Dedifferentiated amniotic fluid mesenchymal stem cell (primary cell): ENCODE measurements around the gene ARAP3.
A peak's percentile ranks its signal among the peaks of the same experiment; 100 is the strongest.
"Not testable (repeated sequence)": the region's sequence is repeated elsewhere in the genome, so short reads cannot be mapped to it uniquely, and the experiment has no call there.

Experiments
- DNase-seq: peaks from one replicate; pipeline ENCODE4 v3.0.0-alpha.2; 2016; ENCODE audit errors: extremely low spot score

Gene ARAP3

DNA sequence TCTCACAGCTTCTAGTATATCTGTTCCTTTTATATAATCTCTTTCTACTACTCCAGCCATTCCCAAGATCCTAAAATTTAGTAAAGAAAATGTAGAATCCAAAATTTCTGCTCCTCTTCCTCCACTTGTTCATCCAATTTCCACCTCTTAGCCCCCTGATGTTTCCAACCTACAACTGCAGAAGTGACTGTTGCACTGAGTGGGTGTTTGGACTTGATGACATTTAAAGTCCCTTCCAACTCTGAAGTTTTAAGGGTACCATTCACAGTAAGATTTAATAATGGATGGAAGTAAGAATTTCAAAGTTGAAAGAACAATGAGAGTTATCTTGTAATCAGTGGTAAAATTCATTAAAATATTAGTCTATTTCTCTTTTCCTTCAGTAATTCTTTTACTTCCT lies 68.7 kb downstream of the ARAP3 start:
- no peak for DNase-seq

DNA sequence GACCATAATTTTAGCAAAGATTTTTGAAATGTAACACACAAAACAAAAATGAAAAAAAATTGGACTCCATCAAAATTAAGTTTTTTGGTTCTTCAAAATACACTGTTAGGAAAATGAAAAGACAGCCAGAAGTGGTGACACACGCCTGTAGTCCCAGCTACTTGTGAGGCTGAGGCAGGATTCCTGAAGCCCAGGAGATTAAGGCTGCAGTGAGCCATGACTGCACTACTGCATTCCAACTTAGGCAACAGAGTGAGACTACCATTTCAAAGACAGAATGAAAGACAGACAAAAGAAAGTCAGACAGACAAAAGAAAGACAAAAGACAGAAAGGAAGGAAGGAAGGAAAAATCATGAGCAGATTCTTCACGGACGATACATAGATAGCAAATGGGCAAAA lies 70.7 kb downstream of the ARAP3 start:
- no peak for DNase-seq

DNA sequence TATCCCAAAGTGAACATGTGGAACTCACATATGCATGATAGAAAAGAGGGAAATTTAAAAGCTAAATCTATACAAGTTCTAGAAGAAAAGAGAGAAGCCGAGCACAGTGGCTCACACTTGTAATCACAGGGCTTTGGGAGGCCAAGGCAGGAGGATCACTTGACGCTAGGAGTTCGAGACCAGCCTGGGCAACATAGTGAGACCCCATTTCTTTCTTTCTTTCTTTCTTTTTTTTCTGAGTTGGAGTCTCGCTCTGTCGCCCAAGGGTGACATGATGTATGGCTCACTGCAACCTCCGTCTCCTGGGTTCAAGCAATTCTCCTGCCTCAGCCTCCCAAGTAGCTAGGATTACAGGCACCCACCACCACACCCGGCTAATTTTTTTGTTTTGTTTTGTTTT lies 72.1 kb downstream of the ARAP3 start:
- DNase-seq: not testable (repeated sequence)

DNA sequence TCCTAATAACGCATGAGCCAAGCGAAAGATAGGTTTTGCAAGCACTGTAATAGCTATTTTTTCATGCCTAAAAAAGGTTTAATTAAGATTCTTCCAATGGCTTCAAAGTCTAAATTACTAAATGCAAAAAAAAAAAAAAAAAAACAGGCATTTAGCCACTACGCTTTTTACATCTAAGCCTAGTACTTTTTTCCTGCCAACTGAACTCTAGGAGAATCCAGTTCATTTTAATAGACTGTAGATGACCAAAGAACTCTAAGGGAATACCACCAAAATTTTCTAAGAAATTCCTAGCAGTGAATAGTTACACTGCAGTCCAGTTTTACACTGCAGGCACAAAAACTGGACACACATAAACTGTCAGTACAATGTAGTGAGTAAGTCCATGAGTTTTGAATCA lies 73.0 kb downstream of the ARAP3 start:
- no peak for DNase-seq

DNA sequence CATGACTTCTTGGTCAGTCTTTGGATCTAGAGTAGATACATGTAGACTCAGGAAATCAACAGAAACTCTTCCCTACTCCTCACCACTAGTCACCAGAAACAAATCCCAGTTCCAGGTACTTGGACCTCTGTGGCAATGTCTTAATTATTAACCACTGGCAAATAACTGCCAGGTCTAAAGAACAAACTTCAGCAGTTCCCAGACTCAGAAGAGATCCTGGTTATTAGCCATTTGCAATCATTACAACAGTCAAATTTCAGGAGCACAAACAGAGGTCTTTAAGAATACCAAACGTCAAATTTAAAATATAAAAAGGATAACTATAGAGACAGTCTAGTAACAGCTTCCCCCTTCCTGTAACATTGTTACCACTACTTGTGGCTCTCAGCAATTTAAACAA lies 73.5 kb downstream of the ARAP3 start:
- no peak for DNase-seq

DNA sequence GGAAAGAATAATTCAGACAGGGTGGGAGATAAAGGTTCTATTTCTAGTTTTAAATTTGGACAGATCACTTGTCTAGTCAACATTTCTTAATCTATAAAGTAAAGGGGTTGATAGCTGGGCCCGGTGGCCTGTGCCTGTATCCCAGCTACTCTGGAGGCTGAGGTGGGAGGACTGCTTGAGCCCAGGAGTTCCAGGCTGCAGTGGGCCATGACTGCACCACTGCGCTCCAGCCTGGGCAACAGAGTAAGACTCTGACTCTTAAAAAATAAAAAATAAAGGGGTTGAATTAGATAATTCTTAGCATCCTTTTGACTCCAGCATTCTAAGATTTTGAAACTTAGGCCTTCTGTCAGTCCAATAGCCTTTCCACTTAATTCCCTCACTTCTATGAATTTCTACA lies 74.0 kb downstream of the ARAP3 start:
- no peak for DNase-seq

DNA sequence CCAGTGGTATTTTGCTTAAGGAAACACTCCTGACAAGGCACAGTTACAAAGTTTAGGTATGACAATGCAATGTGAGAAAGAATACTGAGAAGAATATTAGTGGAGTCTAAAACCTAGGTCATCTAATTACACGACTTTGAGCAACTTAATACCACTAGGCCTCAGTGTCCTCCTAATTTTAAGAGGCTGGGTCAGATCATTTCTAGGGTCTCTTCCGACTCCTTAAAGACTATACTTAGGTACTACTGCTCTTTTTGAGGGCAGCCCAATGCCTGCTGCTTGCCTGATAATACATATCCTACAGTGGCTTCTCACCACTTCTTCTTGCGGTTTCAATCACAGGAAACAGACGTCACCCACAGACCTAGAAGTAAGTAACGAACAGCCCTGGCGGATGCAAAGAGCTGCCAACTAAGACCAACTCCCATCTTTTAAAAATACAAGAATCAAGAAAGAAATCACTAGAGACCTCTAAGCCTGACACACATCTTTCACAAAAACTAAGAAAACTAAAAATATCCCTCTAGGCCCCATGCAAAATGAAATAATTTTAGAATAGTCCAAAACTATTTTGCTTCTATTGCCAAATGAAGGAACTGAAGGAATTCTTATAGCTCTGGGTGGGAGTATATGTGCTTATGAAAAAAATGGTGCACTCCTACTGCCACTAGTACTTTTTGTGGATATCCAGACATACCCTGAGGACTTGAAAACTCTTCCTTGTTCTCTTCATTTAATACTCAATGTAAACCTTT lies 76.3 kb downstream of the ARAP3 start:
- DNase-seq: no peak

DNA sequence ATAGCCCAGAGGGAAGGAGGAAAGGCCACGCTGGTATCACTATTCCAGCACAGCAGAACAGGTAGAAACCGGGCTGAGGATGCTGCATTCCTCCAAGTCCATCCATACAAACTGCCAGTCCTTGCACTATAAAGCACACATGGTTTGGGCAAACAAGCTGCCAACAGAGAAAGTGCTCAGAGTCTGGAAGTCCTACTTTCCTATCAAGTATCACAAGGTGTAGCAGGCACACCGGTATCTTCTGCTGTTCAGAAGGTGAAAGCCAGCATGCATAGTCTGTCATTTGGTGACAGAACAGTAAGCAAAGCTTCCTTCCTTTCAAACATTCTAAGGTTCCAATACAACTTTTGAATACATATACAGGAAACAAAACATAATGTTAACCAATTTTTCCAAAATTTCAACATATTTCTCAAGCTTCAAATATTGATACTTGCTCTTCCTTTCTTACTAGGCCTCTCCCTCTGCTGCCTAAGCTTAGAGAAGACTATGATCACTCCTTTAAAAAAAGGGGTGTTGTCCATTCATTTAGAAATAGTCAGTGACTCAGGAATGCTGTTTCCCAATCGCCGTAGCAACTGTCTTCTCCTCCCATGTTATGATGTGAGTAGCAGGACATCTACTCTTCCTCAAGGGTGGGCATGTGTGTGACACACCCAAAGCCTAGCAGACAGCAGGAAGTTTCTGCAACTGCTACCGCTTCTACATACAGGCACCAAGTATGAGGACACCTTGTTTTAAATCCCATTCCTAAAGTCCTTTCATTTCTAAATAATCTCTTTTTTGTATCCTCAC lies 77.9 kb downstream of the ARAP3 start:
- DNase-seq: peak; percentile 95
